ENCODE data around the gene FLVCR2. TPM values are rescaled to one million over a fixed set of nuclear protein-coding genes. Genes with fewer than 3 reads are reported as not detected.

The FLVCR2 gene
- polyA plus RNA-seq, 4 donors, result 12.6 to 29.7 (median 17.1) TPM

Other genes with a start within 250 kb of the FLVCR2 start
- gene JDP2, start 150.6 kb upstream of the FLVCR2 start, polyA plus RNA-seq, result 10 to 100 TPM; 26.1 to 45.6 (median 42.2) TPM
- gene BATF, start 56.2 kb upstream of the FLVCR2 start, polyA plus RNA-seq, result 1 to 10 TPM in 3 of 4 donors, under 1 TPM in 1; 0.74 to 5.9 (median 4.7) TPM
- gene ERG28, start 82.3 kb downstream of the FLVCR2 start, polyA plus RNA-seq, result 10 to 100 TPM in 2 of 4 donors, 1 to 10 TPM in 2; 4.1 to 26.8 (median 14.0) TPM
- gene TTLL5, start 82.6 kb downstream of the FLVCR2 start, polyA plus RNA-seq, result 10 to 100 TPM in 2 of 4 donors, 1 to 10 TPM in 2; 4.6 to 14.8 (median 8.5) TPM

Measured in small intestine (tissue), 4 donors.